ENCODE data around the gene BCAM.

DNA sequence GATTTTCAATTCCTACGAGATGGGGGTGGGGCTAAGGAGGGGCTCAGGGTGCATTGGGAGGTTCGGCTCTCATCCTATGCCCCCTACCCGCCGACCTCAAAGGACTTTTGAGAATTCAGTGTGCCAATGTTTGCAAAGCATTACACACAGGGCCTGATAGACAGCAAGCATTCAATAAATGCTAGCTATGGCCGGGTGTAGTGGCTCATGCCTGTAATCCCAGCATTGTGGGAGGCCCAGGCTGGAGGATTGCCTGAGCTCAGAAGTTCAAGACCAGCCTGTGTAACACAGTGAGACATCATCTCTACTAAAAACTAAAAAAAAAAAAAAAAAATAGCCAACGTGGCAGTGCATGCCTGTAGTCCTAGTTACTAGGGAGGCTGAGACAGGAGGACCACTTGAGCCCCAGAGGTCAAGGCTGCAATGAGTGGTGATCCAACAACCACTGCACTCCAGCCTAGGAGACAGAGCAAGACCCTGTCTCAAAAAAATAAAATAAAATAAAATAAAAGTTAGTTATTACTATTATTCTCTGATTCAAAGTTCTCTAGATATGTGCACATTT lies 33.1 kb upstream of the BCAM start:
- TF ChIP-seq, protein P1, sequence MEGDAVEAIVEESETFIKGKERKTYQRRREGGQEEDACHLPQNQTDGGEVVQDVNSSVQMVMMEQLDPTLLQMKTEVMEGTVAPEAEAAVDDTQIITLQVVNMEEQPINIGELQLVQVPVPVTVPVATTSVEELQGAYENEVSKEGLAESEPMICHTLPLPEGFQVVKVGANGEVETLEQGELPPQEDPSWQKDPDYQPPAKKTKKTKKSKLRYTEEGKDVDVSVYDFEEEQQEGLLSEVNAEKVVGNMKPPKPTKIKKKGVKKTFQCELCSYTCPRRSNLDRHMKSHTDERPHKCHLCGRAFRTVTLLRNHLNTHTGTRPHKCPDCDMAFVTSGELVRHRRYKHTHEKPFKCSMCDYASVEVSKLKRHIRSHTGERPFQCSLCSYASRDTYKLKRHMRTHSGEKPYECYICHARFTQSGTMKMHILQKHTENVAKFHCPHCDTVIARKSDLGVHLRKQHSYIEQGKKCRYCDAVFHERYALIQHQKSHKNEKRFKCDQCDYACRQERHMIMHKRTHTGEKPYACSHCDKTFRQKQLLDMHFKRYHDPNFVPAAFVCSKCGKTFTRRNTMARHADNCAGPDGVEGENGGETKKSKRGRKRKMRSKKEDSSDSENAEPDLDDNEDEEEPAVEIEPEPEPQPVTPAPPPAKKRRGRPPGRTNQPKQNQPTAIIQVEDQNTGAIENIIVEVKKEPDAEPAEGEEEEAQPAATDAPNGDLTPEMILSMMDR (conservative IDR thresholded peaks at IDR 0.05; ENCODE audit: low read length): no peak
- TF ChIP-seq EZH2phosphoT487 (IDR thresholded peaks at IDR 0.05; ENCODE audit: borderline replicate concordance, low read depth, low read length): no peak
